MCF 10A (cell line): ENCODE results near the gene ETFDH. TPM values are rescaled to one million over a fixed set of nuclear protein-coding genes. Genes with fewer than 3 reads are reported as not detected.
"Not testable (repeated sequence)": the region's sequence is repeated elsewhere in the genome, so short reads cannot be mapped to it uniquely, and the experiment has no call there.

Experiments
- BruUV-seq: library from RNA; stranded (reverse); fragments of 400-500 nt; replicated peaks from 2 replicates; lab custom pipeline; 2021; lab: Mats Ljungman, UMichigan
- CTCF ChIA-PET: fragments of 300-600 bp; sonication (Branson Sonifier 250); formaldehyde crosslinking; extraction: SDS; loops from one replicate; lab custom pipeline; 2021; ENCODE audit warnings: antibody characterized with exemption, inconsistent platforms; lab: Yijun Ruan, JAX
- POLR2A ChIA-PET: fragments of 300-600, 350-650 bp; sonication (Branson Sonifier 250); formaldehyde crosslinking; extraction: SDS; loops from one replicate; lab custom pipeline; 2020; ENCODE audit warnings: antibody characterized with exemption, inconsistent platforms; lab: Yijun Ruan, JAX
- DNase-seq: peaks from one replicate; pipeline ENCODE4 v3.0.0-alpha.2; 2018; ENCODE audit not compliant: unreplicated experiment
- H3K27ac Mint-ChIP-seq: one replicate; pipeline ENCODE4 v1.8.0; 2022; ENCODE audit warnings: mild to moderate bottlenecking, low read depth, mixed read lengths; ENCODE audit not compliant: unreplicated experiment
- H3K27me3 Mint-ChIP-seq: one replicate; pipeline ENCODE4 v1.8.0; 2022; ENCODE audit warnings: mixed read lengths; ENCODE audit not compliant: insufficient read depth, unreplicated experiment
- H3K36me3 Mint-ChIP-seq: one replicate; pipeline ENCODE4 v1.8.0; 2022; ENCODE audit warnings: mild to moderate bottlenecking, moderate library complexity, mixed read lengths; ENCODE audit not compliant: insufficient read depth, unreplicated experiment
- H3K4me1 Mint-ChIP-seq: one replicate; pipeline ENCODE4 v1.8.0; 2022; ENCODE audit warnings: mixed read lengths; ENCODE audit not compliant: insufficient read depth, unreplicated experiment
- H3K4me3 Mint-ChIP-seq: one replicate; pipeline ENCODE4 v1.8.0; 2022; ENCODE audit warnings: mild to moderate bottlenecking, moderate library complexity, mixed read lengths; ENCODE audit not compliant: unreplicated experiment
- H3K9me3 Mint-ChIP-seq: one replicate; pipeline ENCODE4 v1.8.0; 2022; ENCODE audit warnings: mixed read lengths; ENCODE audit not compliant: unreplicated experiment
- CTCF ChIP-seq: fragments of 200-600 bp; IDR thresholded peaks from one replicate; pipeline ENCODE4 v1.8.0; 2022; ENCODE audit warnings: antibody characterized with exemption, mild to moderate bottlenecking; ENCODE audit not compliant: unreplicated experiment
- intact Hi-C: fragments of 100-400 bp; cut with micrococcal nuclease; formaldehyde crosslinking; loops from 2 replicates; pipeline ENCODE4 v1.14.1; 2022
- total RNA-seq: library from RNA; stranded (reverse); gene quantifications from 2 replicates; pipeline ENCODE4 v1.2.3, GENCODE V29; 2022

ETFDH gene
- total RNA-seq, 1 experiment from 2014 or later: 19.2 TPM

- Mint-ChIP-seq H3K4me3 (no peak overlapping the region), H3K27me3 (no peaks in the 10 kb centered on the region)
- POLR2A ChIA-PET: no interaction called here
Measured at GRCh38 chr4:158649111-158649680, 22.9 kb upstream of the ETFDH start.

GRCh38 chr4:158652920-158653319, 19.2 kb upstream of the ETFDH start:
- DNase-seq: no peak
- intact Hi-C loops: no loop called here
- TF ChIP-seq CTCF: no peak
- BruUV-seq: no TSS peak
- no peak overlapping the region for H3K27ac Mint-ChIP-seq
- H3K36me3 Mint-ChIP-seq: no peaks in the 10 kb centered on the region
- no peak overlapping the region for H3K4me3 Mint-ChIP-seq
- CTCF ChIA-PET: no interaction called here
- H3K4me1 Mint-ChIP-seq: no peaks in the 10 kb centered on the region
- H3K27me3 Mint-ChIP-seq: no peaks in the 10 kb centered on the region
- peaks cover 7% of the 10 kb centered on the region for H3K9me3 Mint-ChIP-seq
- POLR2A ChIA-PET: no interaction called here

More at GRCh38 chr4:158649111-158649680, 22.9 kb upstream of the ETFDH start:
- Mint-ChIP-seq H3K27ac (no peak overlapping the region), H3K9me3 (peaks cover 7% of the 10 kb centered on the region), H3K36me3 (no peaks in the 10 kb centered on the region), H3K4me1 (no peaks in the 10 kb centered on the region)
- BruUV-seq: no TSS peak
- peak; percentile 18 for DNase-seq
- no peak for TF ChIP-seq CTCF
- intact Hi-C loops: no loop called here
- CTCF ChIA-PET: no interaction called here

- DNase-seq: no peak
- intact Hi-C loops: no loop called here
- Mint-ChIP-seq H3K4me3 (no peak overlapping the region), H3K36me3 (no peaks in the 10 kb centered on the region), H3K27me3 (no peaks in the 10 kb centered on the region), H3K9me3 (no peaks in the 10 kb centered on the region), H3K27ac (no peak overlapping the region), H3K4me1 (no peaks in the 10 kb centered on the region)
- ChIA-PET POLR2A (interaction anchor here (0.6 to 1.3 kb wide), 2 partner anchors 10 to 326 kb away, joined by 3 read pairs; no protein-coding TSS in a partner anchor), CTCF (interaction anchor here (0.5 kb wide), 1 partner anchor 16 kb away, joined by 3 read pairs; the partner anchor contains the start of gene ETFDH)
- TF ChIP-seq CTCF: no peak
- no TSS peak for BruUV-seq
Measured at GRCh38 chr4:158656439-158656838, 15.7 kb upstream of the ETFDH start.

DNA sequence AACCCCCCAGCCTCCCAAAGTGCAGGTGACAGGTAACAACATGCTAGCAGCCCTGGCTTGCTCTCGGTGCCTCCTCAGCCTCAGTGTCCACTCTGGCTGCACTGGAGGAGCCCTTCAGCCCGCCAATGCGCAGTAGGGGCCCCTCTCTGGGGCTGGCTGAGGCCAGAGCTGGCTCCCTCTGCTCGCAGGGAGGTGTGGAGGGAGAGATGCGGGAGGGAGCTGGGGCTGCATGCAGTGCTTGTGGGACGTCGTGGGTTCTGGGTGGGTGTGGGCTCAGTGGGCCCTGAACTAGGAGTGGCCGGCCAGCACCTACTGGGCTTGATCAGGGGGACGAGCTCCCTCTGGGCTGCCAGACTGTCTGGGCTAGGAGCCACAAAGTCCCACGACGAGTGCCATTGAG, 14.8 kb upstream of the ETFDH start:
- ChIA-PET POLR2A (interaction anchor here (0.7 kb wide), 1 partner anchor 316 kb away, joined by 4 read pairs; no protein-coding TSS in a partner anchor), CTCF (interaction anchor here (0.7 to 1.1 kb wide), 2 partner anchors 402 to 404 kb away, joined by 3 read pairs; no protein-coding TSS in a partner anchor)
- Mint-ChIP-seq H3K36me3 (no peaks in the 10 kb centered on the region), H3K27me3 (no peaks in the 10 kb centered on the region), H3K4me1 (no peaks in the 10 kb centered on the region), H3K4me3 (no peak overlapping the region), H3K27ac (no peak overlapping the region), H3K9me3 (no peaks in the 10 kb centered on the region)
- no peak for DNase-seq
- intact Hi-C loops: no loop called here
- no TSS peak for BruUV-seq
- no peak for TF ChIP-seq CTCF

GRCh38 chr4:158663255-158663654, 8.8 kb upstream of the ETFDH start:
- intact Hi-C loops, BruUV-seq, H3K9me3 Mint-ChIP-seq, H3K27ac Mint-ChIP-seq, H3K4me3 Mint-ChIP-seq, H3K36me3 Mint-ChIP-seq, H3K27me3 Mint-ChIP-seq, CTCF ChIA-PET, H3K4me1 Mint-ChIP-seq, DNase-seq: not testable (repeated sequence)
- POLR2A ChIA-PET: interaction anchor here (1.5 kb wide), 1 partner anchor 12 kb away, joined by 3 read pairs; no protein-coding TSS in a partner anchor

- H3K4me1 Mint-ChIP-seq, POLR2A ChIA-PET, H3K27ac Mint-ChIP-seq, DNase-seq, H3K27me3 Mint-ChIP-seq, BruUV-seq, H3K9me3 Mint-ChIP-seq, H3K36me3 Mint-ChIP-seq, H3K4me3 Mint-ChIP-seq, CTCF ChIA-PET, intact Hi-C loops: not testable (repeated sequence)
Measured at GRCh38 chr4:158663707-158664625, 8.1 kb upstream of the ETFDH start.
